ENCODE data around the gene CNTNAP5. TPM values are rescaled to one million over a fixed set of nuclear protein-coding genes. Genes with fewer than 3 reads are reported as not detected.

CNTNAP5 gene
- total and polyA plus RNA-seq, 4 donors = not detected

- no peak for TF ChIP-seq ATF3 (IDR thresholded peaks at IDR 0.05)
- no peak for TF ChIP-seq HNF4G (IDR thresholded peaks at IDR 0.05)
- no peak for TF ChIP-seq RXRA (IDR thresholded peaks at IDR 0.05)
- no peak for TF ChIP-seq FOXA1 (IDR thresholded peaks at IDR 0.05)
- no peak for TF ChIP-seq NR2F2 (IDR thresholded peaks at IDR 0.05)
- no peak for TF ChIP-seq EGR1 (IDR thresholded peaks at IDR 0.05; ENCODE audit: low read depth in 2 of 2)
Measured at GRCh38 chr2:124327303-124327702, 302.2 kb downstream of the CNTNAP5 start (continued).

DNA sequence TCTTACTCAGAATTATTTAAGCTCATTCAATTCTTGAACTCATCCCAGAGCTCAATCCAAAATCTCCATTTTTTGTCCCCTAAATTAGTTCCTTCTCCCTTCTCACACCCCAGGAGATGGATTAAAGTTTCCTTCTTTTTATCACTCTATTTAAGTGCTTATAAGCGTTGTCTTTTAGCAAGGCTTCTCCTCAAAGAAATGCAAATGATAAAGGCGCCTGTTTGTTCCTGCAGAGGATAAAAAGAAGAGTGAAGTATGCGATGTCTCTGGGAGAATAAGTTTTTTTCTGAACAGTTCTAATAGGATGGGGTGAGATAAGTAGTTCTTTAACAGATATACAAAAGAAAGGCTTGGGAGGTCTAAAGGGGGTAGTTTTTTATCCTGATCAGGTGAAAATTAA, 303.3 kb downstream of the CNTNAP5 start:
- Histone ChIP-seq H3K9me3 (ENCODE audit: control insufficient read depth in 4 of 4, low read length in 3 of 4) (no peaks in the 10 kb centered on the region), H3K4me3 (ENCODE audit: low read depth in 1 of 3, low read length in 3 of 3) (no peak overlapping the region), H3K4me1 (ENCODE audit: control insufficient read depth in 4 of 4, insufficient read depth in 4 of 4, low read length in 3 of 4) (no peaks in the 10 kb centered on the region), H3K9ac (ENCODE audit: low read depth in 1 of 2, low read length in 2 of 2) (no peak overlapping the region), H3K36me3 (ENCODE audit: control insufficient read depth in 4 of 4, insufficient read depth in 3 of 4, low read depth in 1 of 4, low read length in 3 of 4) (no peaks in the 10 kb centered on the region), H3K27ac (ENCODE audit: low read depth in 1 of 2, low read length in 2 of 2) (no peak overlapping the region), H3K27me3 (ENCODE audit: control insufficient read depth in 4 of 4, insufficient read depth in 4 of 4, low read length in 3 of 4) (no peaks in the 10 kb centered on the region)
- WGBS = 42% methylated on average over 3 of the region's 3 CpGs
- TF ChIP-seq EGR1 (IDR thresholded peaks at IDR 0.05; ENCODE audit: low read depth in 2 of 2) (no peak), FOXA2 (IDR thresholded peaks at IDR 0.05) (no peak), RXRA (IDR thresholded peaks at IDR 0.05) (no peak), YY1 (IDR thresholded peaks at IDR 0.05) (no peak), GABPA (IDR thresholded peaks at IDR 0.05 in 1 of 2, conservative IDR thresholded peaks at IDR 0.05 in 1 of 2) (no peak), HNF4A (conservative IDR thresholded peaks at IDR 0.05) (no peak), TAF1 (conservative IDR thresholded peaks at IDR 0.05) (no peak), NR2F2 (IDR thresholded peaks at IDR 0.05) (no peak), JUND (IDR thresholded peaks at IDR 0.05) (no peak), SP1 (IDR thresholded peaks at IDR 0.05) (no peak)
- TF ChIP-seq, protein P1, sequence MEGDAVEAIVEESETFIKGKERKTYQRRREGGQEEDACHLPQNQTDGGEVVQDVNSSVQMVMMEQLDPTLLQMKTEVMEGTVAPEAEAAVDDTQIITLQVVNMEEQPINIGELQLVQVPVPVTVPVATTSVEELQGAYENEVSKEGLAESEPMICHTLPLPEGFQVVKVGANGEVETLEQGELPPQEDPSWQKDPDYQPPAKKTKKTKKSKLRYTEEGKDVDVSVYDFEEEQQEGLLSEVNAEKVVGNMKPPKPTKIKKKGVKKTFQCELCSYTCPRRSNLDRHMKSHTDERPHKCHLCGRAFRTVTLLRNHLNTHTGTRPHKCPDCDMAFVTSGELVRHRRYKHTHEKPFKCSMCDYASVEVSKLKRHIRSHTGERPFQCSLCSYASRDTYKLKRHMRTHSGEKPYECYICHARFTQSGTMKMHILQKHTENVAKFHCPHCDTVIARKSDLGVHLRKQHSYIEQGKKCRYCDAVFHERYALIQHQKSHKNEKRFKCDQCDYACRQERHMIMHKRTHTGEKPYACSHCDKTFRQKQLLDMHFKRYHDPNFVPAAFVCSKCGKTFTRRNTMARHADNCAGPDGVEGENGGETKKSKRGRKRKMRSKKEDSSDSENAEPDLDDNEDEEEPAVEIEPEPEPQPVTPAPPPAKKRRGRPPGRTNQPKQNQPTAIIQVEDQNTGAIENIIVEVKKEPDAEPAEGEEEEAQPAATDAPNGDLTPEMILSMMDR (IDR thresholded peaks at IDR 0.05; ENCODE audit: low read depth, low read length, missing input control) = no peak
- no peak for DNase-seq (ENCODE audit: low spot score)

GRCh38 chr2:124333784-124334183, 308.7 kb downstream of the CNTNAP5 start:
- H3K27me3 ChIP-seq (ENCODE audit: control insufficient read depth in 4 of 4, insufficient read depth in 4 of 4, low read length in 3 of 4) = no peaks in the 10 kb centered on the region
- H3K9ac ChIP-seq (ENCODE audit: low read depth in 1 of 2, low read length in 2 of 2) = no peak overlapping the region
- H3K4me1 ChIP-seq (ENCODE audit: control insufficient read depth in 4 of 4, insufficient read depth in 4 of 4, low read length in 3 of 4) = peaks cover 0 to 10% (median 6%) of the 10 kb centered on the region in 4 donors
- H3K36me3 ChIP-seq (ENCODE audit: control insufficient read depth in 4 of 4, insufficient read depth in 3 of 4, low read depth in 1 of 4, low read length in 3 of 4) = no peaks in the 10 kb centered on the region
- no peaks in the 10 kb centered on the region for H3K9me3 ChIP-seq (ENCODE audit: control insufficient read depth in 4 of 4, low read length in 3 of 4)
- no peak for DNase-seq (ENCODE audit: low spot score)
- no peak for TF ChIP-seq NR2F2 (IDR thresholded peaks at IDR 0.05)
- peak in 1 of 2 donors; percentile 32 for TF ChIP-seq HNF4A (conservative IDR thresholded peaks at IDR 0.05)
- TF ChIP-seq SP1 (IDR thresholded peaks at IDR 0.05) = no peak
- H3K4me3 ChIP-seq (ENCODE audit: low read depth in 1 of 3, low read length in 3 of 3) = no peak overlapping the region
- H3K27ac ChIP-seq (ENCODE audit: low read depth in 1 of 2, low read length in 2 of 2) = no peak overlapping the region
- whole genome bisulfite sequencing = 54% methylated on average over 4 of the region's 4 CpGs

DNA sequence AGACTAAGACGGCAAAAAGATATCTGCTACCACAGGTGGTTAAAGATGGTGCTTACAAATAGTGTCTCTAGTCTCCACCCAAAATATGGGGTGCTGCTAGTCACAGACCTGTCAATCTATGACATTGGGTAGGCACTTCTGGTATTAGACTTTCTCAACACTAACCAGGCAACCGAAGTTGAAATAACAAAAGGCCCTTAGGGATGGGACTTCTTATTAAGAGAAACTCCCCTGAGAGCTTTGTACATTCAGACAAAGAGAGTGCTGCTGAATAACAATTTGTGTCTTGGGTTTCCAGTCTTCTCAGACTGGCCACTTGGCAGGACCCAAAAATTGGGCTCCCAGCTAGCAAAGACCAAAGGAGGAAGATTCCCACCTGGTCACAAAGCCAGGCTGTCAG, 310.0 kb downstream of the CNTNAP5 start:
- no peak overlapping the region for H3K4me3 ChIP-seq (ENCODE audit: low read depth in 1 of 3, low read length in 3 of 3)
- no peak for DNase-seq (ENCODE audit: low spot score)
- H3K9ac ChIP-seq (ENCODE audit: low read depth in 1 of 2, low read length in 2 of 2) = no peak overlapping the region
- no peak overlapping the region for H3K27ac ChIP-seq (ENCODE audit: low read depth in 1 of 2, low read length in 2 of 2)
- H3K4me1 ChIP-seq (ENCODE audit: control insufficient read depth in 4 of 4, insufficient read depth in 4 of 4, low read length in 3 of 4) = peaks cover 0 to 10% (median 6%) of the 10 kb centered on the region in 4 donors
- H3K36me3 ChIP-seq (ENCODE audit: control insufficient read depth in 4 of 4, insufficient read depth in 3 of 4, low read depth in 1 of 4, low read length in 3 of 4) = no peaks in the 10 kb centered on the region
- no peaks in the 10 kb centered on the region for H3K27me3 ChIP-seq (ENCODE audit: control insufficient read depth in 4 of 4, insufficient read depth in 4 of 4, low read length in 3 of 4)
- no peaks in the 10 kb centered on the region for H3K9me3 ChIP-seq (ENCODE audit: control insufficient read depth in 4 of 4, low read length in 3 of 4)
- WGBS = 83% methylated on average over 2 of the region's 2 CpGs
- TF ChIP-seq, protein P1 (IDR thresholded peaks at IDR 0.05; ENCODE audit: low read depth, low read length, missing input control) = no peak
- TF ChIP-seq, protein P2, sequence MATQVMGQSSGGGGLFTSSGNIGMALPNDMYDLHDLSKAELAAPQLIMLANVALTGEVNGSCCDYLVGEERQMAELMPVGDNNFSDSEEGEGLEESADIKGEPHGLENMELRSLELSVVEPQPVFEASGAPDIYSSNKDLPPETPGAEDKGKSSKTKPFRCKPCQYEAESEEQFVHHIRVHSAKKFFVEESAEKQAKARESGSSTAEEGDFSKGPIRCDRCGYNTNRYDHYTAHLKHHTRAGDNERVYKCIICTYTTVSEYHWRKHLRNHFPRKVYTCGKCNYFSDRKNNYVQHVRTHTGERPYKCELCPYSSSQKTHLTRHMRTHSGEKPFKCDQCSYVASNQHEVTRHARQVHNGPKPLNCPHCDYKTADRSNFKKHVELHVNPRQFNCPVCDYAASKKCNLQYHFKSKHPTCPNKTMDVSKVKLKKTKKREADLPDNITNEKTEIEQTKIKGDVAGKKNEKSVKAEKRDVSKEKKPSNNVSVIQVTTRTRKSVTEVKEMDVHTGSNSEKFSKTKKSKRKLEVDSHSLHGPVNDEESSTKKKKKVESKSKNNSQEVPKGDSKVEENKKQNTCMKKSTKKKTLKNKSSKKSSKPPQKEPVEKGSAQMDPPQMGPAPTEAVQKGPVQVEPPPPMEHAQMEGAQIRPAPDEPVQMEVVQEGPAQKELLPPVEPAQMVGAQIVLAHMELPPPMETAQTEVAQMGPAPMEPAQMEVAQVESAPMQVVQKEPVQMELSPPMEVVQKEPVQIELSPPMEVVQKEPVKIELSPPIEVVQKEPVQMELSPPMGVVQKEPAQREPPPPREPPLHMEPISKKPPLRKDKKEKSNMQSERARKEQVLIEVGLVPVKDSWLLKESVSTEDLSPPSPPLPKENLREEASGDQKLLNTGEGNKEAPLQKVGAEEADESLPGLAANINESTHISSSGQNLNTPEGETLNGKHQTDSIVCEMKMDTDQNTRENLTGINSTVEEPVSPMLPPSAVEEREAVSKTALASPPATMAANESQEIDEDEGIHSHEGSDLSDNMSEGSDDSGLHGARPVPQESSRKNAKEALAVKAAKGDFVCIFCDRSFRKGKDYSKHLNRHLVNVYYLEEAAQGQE (IDR thresholded peaks at IDR 0.05) = no peak
- TF ChIP-seq RXRA (IDR thresholded peaks at IDR 0.05) = no peak
- TF ChIP-seq ATF3 (IDR thresholded peaks at IDR 0.05) = no peak
- TF ChIP-seq SP1 (IDR thresholded peaks at IDR 0.05) = no peak
- no peak for TF ChIP-seq NR2F2 (IDR thresholded peaks at IDR 0.05)
- no peak for TF ChIP-seq EGR1 (IDR thresholded peaks at IDR 0.05; ENCODE audit: low read depth in 2 of 2)
